ENCODE results near the gene WLS.
A peak's percentile ranks its signal among the peaks of the same experiment; 100 is the strongest.

WLS gene

GRCh38 chr1:68227598-68227997, 4.7 kb downstream of the WLS start:
- no peak for DNase-seq

- DNase-seq, result no peak
These were observed 6.5 kb downstream of the WLS start for GRCh38 chr1:68225781-68226180.

- no peak for DNase-seq
These were observed 8.6 kb downstream of the WLS start for GRCh38 chr1:68223687-68224086.

- DNase-seq, result no peak
These were observed 10.3 kb downstream of the WLS start for GRCh38 chr1:68221980-68222373.

- DNase-seq, result no peak
These were observed 11.0 kb downstream of the WLS start for GRCh38 chr1:68221001-68221979.

- no peak for DNase-seq
These were observed 11.9 kb downstream of the WLS start for GRCh38 chr1:68220420-68220819.

- DNase-seq, result no peak
These were observed 13.8 kb downstream of the WLS start for GRCh38 chr1:68218490-68218889.

- DNase-seq, result peak in 1 of 2 donors; percentile 11
These were observed 14.7 kb downstream of the WLS start for GRCh38 chr1:68217618-68218017.

GRCh38 chr1:68217060-68217554, 15.2 kb downstream of the WLS start:
- DNase-seq, result peak in 1 of 2 donors; percentile 39

GRCh38 chr1:68216089-68216772, 16.1 kb downstream of the WLS start:
- DNase-seq, result no peak

GRCh38 chr1:68213843-68214242, 18.5 kb downstream of the WLS start:
- DNase-seq, result no peak

GRCh38 chr1:68211761-68212380, 20.5 kb downstream of the WLS start:
- no peak for DNase-seq

GRCh38 chr1:68210829-68211228, 21.5 kb downstream of the WLS start:
- no peak for DNase-seq

- no peak for DNase-seq
These were observed 22.3 kb downstream of the WLS start for GRCh38 chr1:68210027-68210426.

GRCh38 chr1:68206848-68207689, 25.3 kb downstream of the WLS start:
- DNase-seq, result no peak

GRCh38 chr1:68205794-68206358, 26.4 kb downstream of the WLS start:
- no peak for DNase-seq

GRCh38 chr1:68204977-68205630, 27.2 kb downstream of the WLS start:
- DNase-seq, result no peak

GRCh38 chr1:68202239-68202832, 30.0 kb downstream of the WLS start:
- no peak for DNase-seq

- DNase-seq, result no peak
These were observed 30.6 kb downstream of the WLS start for GRCh38 chr1:68201546-68202238.

- no peak for DNase-seq
These were observed 32.7 kb downstream of the WLS start for GRCh38 chr1:68199603-68200002.

Data from hippocampal formation (tissue), 2 donors.